OCI-LY3 (cell line): ENCODE data around the gene PAQR5.

Experiments
- H2AFZ ChIP-seq: fragments of 200-600, 300-600 bp; shearing (Covaris generic); 2 replicates; pipeline ENCODE4 v1.6.0; 2014; ENCODE audit warnings: antibody characterized with exemption, low read depth, low read length
- H3K27ac ChIP-seq: fragments of 200-600, 300-600 bp; sonication (generic); 2 replicates; pipeline ENCODE4 v1.5.1; 2014; ENCODE audit warnings: mild to moderate bottlenecking, low read length, moderate library complexity, mixed read lengths
- H3K27me3 ChIP-seq: fragments of 200-600, 300-600 bp; sonication (generic); 2 replicates; pipeline ENCODE4 v1.6.1; 2014; ENCODE audit warnings: low read depth, low read length, mixed read lengths
- H3K36me3 ChIP-seq: fragments of 200-600, 300-600 bp; sonication (generic); replicated peaks from 2 replicates; pipeline ENCODE3; 2014; ENCODE audit warnings: low read depth, low read length, mixed read lengths
- H3K4me1 ChIP-seq: fragments of 300-600, 200-600 bp; sonication (generic); 2 replicates; pipeline ENCODE4 v1.6.1; 2014; ENCODE audit warnings: low read length, mixed read lengths
- H3K4me2 ChIP-seq: fragments of 200-600, 300-600 bp; sonication (generic); 2 replicates; pipeline ENCODE4 v1.6.1; 2014; ENCODE audit warnings: low read length, mixed read lengths
- H3K4me3 ChIP-seq: fragments of 300-600, 200-600 bp; sonication (generic); 2 replicates; pipeline ENCODE4 v1.5.1; 2014; ENCODE audit warnings: antibody characterized with exemption, mild to moderate bottlenecking, low read length, moderate library complexity
- H3K79me2 ChIP-seq: fragments of 300-600, 200-600 bp; shearing (Covaris generic); 2 replicates; pipeline ENCODE4 v1.6.1; 2014; ENCODE audit warnings: mild to moderate bottlenecking, low read length, mixed read lengths
- H3K9ac ChIP-seq: fragments of 300-600, 200-600 bp; shearing (Covaris generic); 2 replicates; pipeline ENCODE4 v1.6.0; 2014; ENCODE audit warnings: mild to moderate bottlenecking, low read length, moderate library complexity
- H3K9me3 ChIP-seq: fragments of 200-600, 300-600 bp; shearing (Covaris generic); 2 replicates; pipeline ENCODE4 v1.6.1; 2014; ENCODE audit warnings: low read length, mixed read lengths; ENCODE audit not compliant: insufficient read depth
- H4K20me1 ChIP-seq: fragments of 200-600, 300-600 bp; sonication (generic); 2 replicates; pipeline ENCODE4 v1.6.1; 2016; ENCODE audit warnings: low read length, mixed read lengths; ENCODE audit not compliant: insufficient read depth
- CTCF ChIP-seq: fragments of 200-600, 300-600 bp; sonication (generic); IDR thresholded peaks from 2 replicates; pipeline ENCODE4 v1.5.1; 2014; ENCODE audit warnings: antibody characterized with exemption, low read length, low read depth
- EZH2phosphoT487 ChIP-seq: fragments of 200-600 bp; shearing (Covaris generic); IDR thresholded peaks from 2 replicates; pipeline ENCODE4 v1.6.1; 2018; ENCODE audit warnings: antibody characterized with exemption, mixed run types, low read depth

The PAQR5 gene

GRCh38 chr15:69324565-69324964 lies 25.9 kb downstream of the PAQR5 start:
- H3K36me3 ChIP-seq = no peaks in the 10 kb centered on the region
- H4K20me1 ChIP-seq = no peaks in the 10 kb centered on the region
- H3K9me3 ChIP-seq = no peaks in the 10 kb centered on the region
- no peaks in the 10 kb centered on the region for H3K79me2 ChIP-seq
- TF ChIP-seq EZH2phosphoT487 = no peak
- no peak for TF ChIP-seq CTCF
- H3K4me1 ChIP-seq = no peaks in the 10 kb centered on the region
- H3K27me3 ChIP-seq = peaks cover 28% of the 10 kb centered on the region
- H3K9ac ChIP-seq = no peak overlapping the region
- no peak overlapping the region for H2AFZ ChIP-seq
- H3K4me3 ChIP-seq = no peak overlapping the region
- no peak overlapping the region for H3K4me2 ChIP-seq
- no peak overlapping the region for H3K27ac ChIP-seq

- H3K9me3 ChIP-seq = no peaks in the 10 kb centered on the region
- TF ChIP-seq CTCF = no peak
- no peak for TF ChIP-seq EZH2phosphoT487
- H3K36me3 ChIP-seq = no peaks in the 10 kb centered on the region
- H3K4me3 ChIP-seq = no peak overlapping the region
- H3K4me1 ChIP-seq = no peaks in the 10 kb centered on the region
- no peak overlapping the region for H3K27ac ChIP-seq
- H3K4me2 ChIP-seq = no peak overlapping the region
- no peaks in the 10 kb centered on the region for H3K79me2 ChIP-seq
- H2AFZ ChIP-seq = no peak overlapping the region
- no peaks in the 10 kb centered on the region for H4K20me1 ChIP-seq
- H3K27me3 ChIP-seq = peaks cover 28% of the 10 kb centered on the region
- no peak overlapping the region for H3K9ac ChIP-seq
Observed at GRCh38 chr15:69325456-69325971, 26.8 kb downstream of the PAQR5 start.

- Histone ChIP-seq H4K20me1 (no peaks in the 10 kb centered on the region), H3K79me2 (no peaks in the 10 kb centered on the region), H2AFZ (no peak overlapping the region), H3K4me1 (no peaks in the 10 kb centered on the region), H3K9me3 (no peaks in the 10 kb centered on the region), H3K27me3 (peaks cover 33% of the 10 kb centered on the region), H3K4me2 (no peak overlapping the region), H3K27ac (no peak overlapping the region), H3K9ac (no peak overlapping the region), H3K36me3 (no peaks in the 10 kb centered on the region), H3K4me3 (no peak overlapping the region)
- TF ChIP-seq EZH2phosphoT487 (no peak), CTCF (no peak)
Observed at GRCh38 chr15:69328080-69328479, 29.4 kb downstream of the PAQR5 start.

GRCh38 chr15:69328739-69329138 lies 30.0 kb downstream of the PAQR5 start:
- H3K4me3 ChIP-seq = no peak overlapping the region
- H3K4me2 ChIP-seq = no peak overlapping the region
- peaks cover 28% of the 10 kb centered on the region for H3K27me3 ChIP-seq
- H3K4me1 ChIP-seq = no peaks in the 10 kb centered on the region
- no peak overlapping the region for H3K27ac ChIP-seq
- no peaks in the 10 kb centered on the region for H4K20me1 ChIP-seq
- H3K79me2 ChIP-seq = no peaks in the 10 kb centered on the region
- H3K9me3 ChIP-seq = no peaks in the 10 kb centered on the region
- no peak overlapping the region for H3K9ac ChIP-seq
- H3K36me3 ChIP-seq = no peaks in the 10 kb centered on the region
- TF ChIP-seq CTCF (no peak), EZH2phosphoT487 (no peak)
- no peak overlapping the region for H2AFZ ChIP-seq
